PC-3 (cell line): ENCODE data around the gene PDS5B.

Source experiments
- CTCF ChIP-seq: fragments of 300-600 bp; sonication (generic); conservative IDR thresholded peaks from 2 replicates; pipeline ENCODE4 v1.5.1; 2017; ENCODE audit warnings: antibody characterized with exemption, low read depth, mild to moderate bottlenecking, low read length
- EZH2 ChIP-seq: fragments of 300-600 bp; sonication (generic); IDR thresholded peaks from one replicate; pipeline ENCODE4 v1.6.1; 2017; ENCODE audit warnings: antibody characterized with exemption, mild to moderate bottlenecking, low read length; ENCODE audit not compliant: unreplicated experiment

GRCh38 chr13:32661685-32662084, 75.4 kb downstream of the PDS5B start:
- TF ChIP-seq CTCF: no peak
- no peak for TF ChIP-seq EZH2
